NT2/D1 (cell line): ENCODE data around the gene REP15.
A peak's percentile ranks its signal among the peaks of the same experiment; 100 is the strongest.
"Not testable (repeated sequence)": the region's sequence is repeated elsewhere in the genome, so short reads cannot be mapped to it uniquely, and the experiment has no call there.

Experiments
- DNase-seq: peaks from one replicate; pipeline ENCODE4 v3.0.0-alpha.2; 2011; ENCODE audit warnings: low read depth, low spot score
- H3K27me3 ChIP-seq: 2 replicates; pipeline ENCODE4 v1.6.0; 2011; ENCODE audit warnings: mild to moderate bottlenecking; ENCODE audit not compliant: insufficient read length, insufficient read depth
- H3K36me3 ChIP-seq: 2 replicates; pipeline ENCODE4 v1.6.1; 2011; ENCODE audit warnings: mild to moderate bottlenecking, low read length, mixed read lengths; ENCODE audit not compliant: insufficient read depth, insufficient read length
- H3K4me1 ChIP-seq: 2 replicates; pipeline ENCODE4 v1.5.1; 2011; ENCODE audit not compliant: insufficient read depth, insufficient read length
- H3K4me3 ChIP-seq: 2 replicates; pipeline ENCODE4 v1.5.1; 2011; ENCODE audit warnings: low read depth; ENCODE audit not compliant: insufficient read length
- H3K9ac ChIP-seq: 2 replicates; pipeline ENCODE4 v1.6.0; 2011; ENCODE audit warnings: low read depth; ENCODE audit not compliant: insufficient read length
- H3K9me3 ChIP-seq: 2 replicates; pipeline ENCODE4 v1.5.1; 2011; ENCODE audit warnings: mild to moderate bottlenecking, low read length; ENCODE audit not compliant: insufficient read depth
- SUZ12 ChIP-seq: IDR thresholded peaks from 2 replicates; pipeline ENCODE4 v1.6.1; 2011; ENCODE audit not compliant: insufficient read length, insufficient read depth; ENCODE audit errors: extremely low read depth
- YY1 ChIP-seq: IDR thresholded peaks from 2 replicates; pipeline ENCODE4 v1.6.1; 2011; ENCODE audit not compliant: insufficient read length, insufficient read depth
- ZNF274 ChIP-seq: IDR thresholded peaks from 2 replicates; pipeline ENCODE4 v1.6.1; 2011; ENCODE audit warnings: mild to moderate bottlenecking, low read depth, low read length

REP15 gene

GRCh38 chr12:27711967-27712366 is 15.7 kb downstream of the REP15 start:
- Histone ChIP-seq H3K9me3 (no peaks in the 10 kb centered on the region), H3K9ac (no peak overlapping the region), H3K4me3 (peak overlapping the region; percentile 99), H3K27me3 (peaks cover 2% of the 10 kb centered on the region), H3K36me3 (peaks cover 45% of the 10 kb centered on the region), H3K4me1 (no peaks in the 10 kb centered on the region)
- TF ChIP-seq ZNF274, result no peak
- TF ChIP-seq SUZ12, result no peak
- TF ChIP-seq YY1, result no peak
- no peak for DNase-seq

- Histone ChIP-seq H3K27me3 (no peaks in the 10 kb centered on the region), H3K9me3 (no peaks in the 10 kb centered on the region), H3K4me3 (no peak overlapping the region), H3K9ac (no peak overlapping the region), H3K4me1 (no peaks in the 10 kb centered on the region), H3K36me3 (peaks cover 88% of the 10 kb centered on the region)
- TF ChIP-seq YY1 (no peak), ZNF274 (no peak)
- no peak for DNase-seq
Observed at GRCh38 chr12:27723212-27723611, 27.0 kb downstream of the REP15 start.

- H3K9ac ChIP-seq, result no peak overlapping the region
- no peaks in the 10 kb centered on the region for H3K4me1 ChIP-seq
- no peak overlapping the region for H3K4me3 ChIP-seq
- no peak for DNase-seq
- TF ChIP-seq SUZ12, result no peak
- no peak for TF ChIP-seq YY1
- TF ChIP-seq ZNF274, result no peak
- H3K27me3 ChIP-seq, result no peaks in the 10 kb centered on the region
- H3K9me3 ChIP-seq, result no peaks in the 10 kb centered on the region
- H3K36me3 ChIP-seq, result peaks cover 81% of the 10 kb centered on the region
Observed at GRCh38 chr12:27730097-27730588, 33.9 kb downstream of the REP15 start.

GRCh38 chr12:27732281-27732680 is 36.0 kb downstream of the REP15 start:
- DNase-seq, result peak; percentile 65
- TF ChIP-seq ZNF274 (no peak), SUZ12 (no peak), YY1 (no peak)

GRCh38 chr12:27733052-27733656 is 36.9 kb downstream of the REP15 start:
- Histone ChIP-seq H3K9ac (no peak overlapping the region), H3K36me3 (peaks cover 84% of the 10 kb centered on the region), H3K9me3 (no peaks in the 10 kb centered on the region), H3K4me3 (no peak overlapping the region), H3K4me1 (no peaks in the 10 kb centered on the region), H3K27me3 (no peaks in the 10 kb centered on the region)
- TF ChIP-seq YY1 (no peak), ZNF274 (no peak)
- DNase-seq, result peak; percentile 23

More at GRCh38 chr12:27732281-27732680, 36.0 kb downstream of the REP15 start:
- H3K4me3 ChIP-seq, result no peak overlapping the region
- no peaks in the 10 kb centered on the region for H3K9me3 ChIP-seq
- peaks cover 84% of the 10 kb centered on the region for H3K36me3 ChIP-seq
- H3K27me3 ChIP-seq, result no peaks in the 10 kb centered on the region
- H3K4me1 ChIP-seq, result no peaks in the 10 kb centered on the region
- no peak overlapping the region for H3K9ac ChIP-seq

GRCh38 chr12:27733791-27734190 is 37.5 kb downstream of the REP15 start:
- TF ChIP-seq SUZ12 (no peak), YY1 (no peak), ZNF274 (no peak)
- peaks cover 84% of the 10 kb centered on the region for H3K36me3 ChIP-seq
- no peaks in the 10 kb centered on the region for H3K4me1 ChIP-seq
- no peak overlapping the region for H3K4me3 ChIP-seq
- no peaks in the 10 kb centered on the region for H3K27me3 ChIP-seq
- H3K9ac ChIP-seq, result no peak overlapping the region
- no peak for DNase-seq
- no peaks in the 10 kb centered on the region for H3K9me3 ChIP-seq

- H3K9me3 ChIP-seq, DNase-seq, H3K4me3 ChIP-seq, H3K9ac ChIP-seq, H3K27me3 ChIP-seq, H3K4me1 ChIP-seq: not testable (repeated sequence)
- H3K36me3 ChIP-seq, result peaks cover 85% of the 10 kb centered on the region
Observed at GRCh38 chr12:27734321-27734720, 38.1 kb downstream of the REP15 start.
